Heart left ventricle (tissue), 16 donors: ENCODE measurements around the gene LLPH. TPM values are rescaled to one million over a fixed set of nuclear protein-coding genes. Genes with fewer than 3 reads are reported as not detected.

Source experiments
- ATAC-seq, 4 donors: fragments of 200-7000 bp; cut with Tn5 transposase; one replicate each; pipeline ENCODE4 v1.9.1; 2020 to 2022; ENCODE audit warnings: moderate library complexity in 4 of 4, mild to moderate bottlenecking in 3 of 4, moderate number of reproducible peaks in 1 of 4
- DNase-seq, 5 donors: peaks; one replicate each; pipeline ENCODE4 v3.0.0-alpha.2; 2020
- H3K27ac ChIP-seq, 12 donors: fragments of 200-600 bp; sonication (generic) in 4 of 12; one replicate each; pipeline versions ENCODE4 v1.5.0 to v1.8.0; 2016 to 2022; ENCODE audit warnings: mild to moderate bottlenecking in 2 of 12
- H3K27me3 ChIP-seq, 9 donors: fragments of 200-600 bp; sonication (generic) in 2 of 9; one replicate each; pipeline versions ENCODE4 v1.5.1 to v1.8.0; 2016 to 2022; ENCODE audit warnings: mild to moderate bottlenecking in 3 of 9
- H3K36me3 ChIP-seq, 9 donors: fragments of 200-600 bp; sonication (generic) in 2 of 9; one replicate each; pipeline versions ENCODE4 v1.5.0 to v1.8.0; 2018 to 2022; ENCODE audit warnings: mild to moderate bottlenecking in 2 of 9
- H3K4me1 ChIP-seq, 12 donors: fragments of 200-600 bp; sonication (generic) in 4 of 12; one replicate each; pipeline versions ENCODE4 v1.5.0 to v1.8.0; 2016 to 2022; ENCODE audit warnings: mild to moderate bottlenecking in 3 of 12
- H3K4me3 ChIP-seq, 12 donors: fragments of 200-600 bp; sonication (generic) in 4 of 12; one replicate each; pipeline versions ENCODE4 v1.5.0 to v1.8.0; 2017 to 2022; ENCODE audit warnings: mild to moderate bottlenecking in 9 of 12, moderate library complexity in 4 of 12
- H3K9me3 ChIP-seq, 12 donors: fragments of 200-600 bp; sonication (generic) in 4 of 12; one replicate each; pipeline versions ENCODE4 v1.5.0 to v1.8.0; 2016 to 2022; ENCODE audit warnings: mild to moderate bottlenecking in 1 of 12
- CTCF ChIP-seq, 12 donors: fragments of 200-600 bp; sonication (generic) in 4 of 12; IDR thresholded peaks; one replicate each; pipeline versions ENCODE4 v1.5.0 to v1.8.0; 2018 to 2022; ENCODE audit warnings: antibody characterized with exemption in 12 of 12, mild to moderate bottlenecking in 5 of 12
- POLR2A ChIP-seq, 2 donors: fragments of 450-650 bp; IDR thresholded peaks; one replicate each; pipeline ENCODE4 v1.6.1; 2017; ENCODE audit warnings: antibody characterized with exemption in 2 of 2, mild to moderate bottlenecking in 2 of 2, moderate library complexity in 2 of 2
- WGBS, 4 donors: extraction: QIAGEN DNeasy Blood & Tissue Kit in 2 of 4; methylation state at CpG; one replicate each; pipeline versions ENCODE4 v1.1.5 to v1.1.7; 2013 to 2018; 5-methylcytosine and 5-hydroxymethylcytosine counted together
- intact Hi-C, 10 donors: fragments of 100-400 bp; cut with DNase I; formaldehyde crosslinking; loops; one replicate each; pipeline versions ENCODE4 v1.11.1 to v1.14.2; 2022
- polyA plus RNA-seq, 2 donors: library from polyadenylated mRNA; stranded (reverse); fragments of 200-250 nt; gene quantifications; one replicate each; pipeline ENCODE4 v1.2.3, GENCODE V29; 2013
- total RNA-seq, 9 donors: library from RNA; depleted of rRNA in 2 of 9; stranded (reverse); fragments of >200 nt in 2 of 9; fragmentation: NEBNext Ultra II Directional in 3 of 9; extraction: Animal tissue kit (Norgen Biotek cat#: 25700) in 3 of 9; gene quantifications; one replicate each; pipeline versions ENCODE4 v1.1.0 to v1.2.4, GENCODE V29; 2016 to 2023
- donor health status: ischemic (EF 13 %, LVEDD 7.1; RV severe dilation, severe dysfunction).
- donor health status: healthy with polysubstance abuse.
- donor health status: DM: no; HTN: yes; CAD: no.
- donor health status: DM: no; HTN: no; CAD: no.
- donor health status: ischemic (EF 25% LVEDD 6.9; RV normal size, moderate dysfunction).
- donor health status: ischemic (EF 25% LVEDD 5.7; RV mildly dilated, moderate dysfunction).
- donor health status: healthy.
- donor health status: DM: yes; HTN: yes; CAD: no.
- donor health status: ischemic (EF 35%, LVEDD 5.7; RV mildly dilated, moderate dysfunction).
- donor health status: nonischemic (EF 11% LVEDD 7.7; RV severe dilation, severe dysfunction).
- donor health status: DM: yes; HTN: yes; CAD: no.
- donor health status: PGD.
- donor health status: ischemic (EF 29% LVEDD 5.4; RV normal size, mild dysfunction).
- donor health status: nonischemic (EF 23%, LVEDD 6.1; RV moderate dilation, normal function).

LLPH gene
- total and polyA plus RNA-seq, 11 donors, result 5.0 to 49.1 (median 18.3) TPM

DNA sequence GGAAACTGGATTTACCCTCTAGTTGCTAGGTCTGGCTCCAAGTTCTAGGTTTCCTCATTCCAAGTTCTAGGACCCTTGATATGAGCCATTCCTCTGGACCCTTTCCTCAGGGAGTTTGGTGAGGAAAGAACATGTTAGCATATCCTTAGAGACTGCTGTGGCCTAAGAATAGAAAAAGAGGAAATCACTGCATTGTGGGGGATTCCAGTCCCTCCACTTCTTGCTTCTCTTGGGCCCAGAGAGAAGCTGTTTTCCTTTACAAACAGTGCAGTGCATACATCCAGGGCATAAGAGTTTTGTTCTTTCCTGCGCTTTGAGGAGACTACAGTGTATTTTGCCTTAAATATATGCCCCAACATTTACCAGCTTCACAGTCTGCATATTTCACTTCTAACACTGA, 59.0 kb downstream of the LLPH start:
- H3K27ac ChIP-seq, result peak overlapping the region in 1 of 12 donors; percentile 15
- H3K36me3 ChIP-seq, result no peaks in the 10 kb centered on the region
- 80 to 93% (median 85%) methylated on average over 1 of the region's 1 CpG for WGBS, 4 donors
- no peak for TF ChIP-seq POLR2A (IDR thresholded peaks at IDR 0.05)
- ATAC-seq (no peak), DNase-seq (no peak)
- no peaks in the 10 kb centered on the region for H3K9me3 ChIP-seq
- H3K4me1 ChIP-seq, result peaks cover 0 to 20% (median 0%) of the 10 kb centered on the region in 12 donors
- H3K4me3 ChIP-seq, result no peak overlapping the region
- intact Hi-C loops, result no loop called here
- no peaks in the 10 kb centered on the region for H3K27me3 ChIP-seq

GRCh38 chr12:66070378-66071120, 60.0 kb downstream of the LLPH start:
- ATAC-seq (no peak), DNase-seq (no peak)
- Histone ChIP-seq H3K4me3 (no peak overlapping the region), H3K27ac (no peak overlapping the region), H3K36me3 (no peaks in the 10 kb centered on the region), H3K4me1 (peaks cover 0 to 20% (median 0%) of the 10 kb centered on the region in 12 donors), H3K27me3 (no peaks in the 10 kb centered on the region), H3K9me3 (no peaks in the 10 kb centered on the region)
- 87 to 91% (median 88%) methylated on average over 9 of the region's 9 CpGs for WGBS, 4 donors
- intact Hi-C loops, result no loop called here
- TF ChIP-seq POLR2A (IDR thresholded peaks at IDR 0.05) (no peak), CTCF (IDR thresholded peaks at IDR 0.05) (no peak)

- Histone ChIP-seq H3K4me1 (peaks cover 0 to 12% (median 0%) of the 10 kb centered on the region in 12 donors), H3K27ac (no peak overlapping the region), H3K27me3 (peaks cover 0 to 7% (median 0%) of the 10 kb centered on the region in 9 donors), H3K36me3 (no peaks in the 10 kb centered on the region), H3K4me3 (no peak overlapping the region), H3K9me3 (no peaks in the 10 kb centered on the region)
- TF ChIP-seq CTCF (IDR thresholded peaks at IDR 0.05), result no peak
- DNase-seq (no peak), ATAC-seq (no peak)
- 60 to 66% (median 64%) methylated on average over 3 of the region's 3 CpGs for WGBS, 4 donors
- intact Hi-C loops, result no loop called here
Observed at GRCh38 chr12:66066929-66067523, 63.5 kb downstream of the LLPH start.

Other genes with a start within 250 kb of the LLPH start
- 100 to 1,000 TPM in 1 of 9 donors, 10 to 100 TPM in 8; 52.2 to 131 (median 85.3) TPM for gene TMBIM4, start 39.2 kb upstream of the LLPH start, total RNA-seq
- 100 to 1,000 TPM in 1 of 2 donors, 10 to 100 TPM in 1; 91.2 to 129 TPM for gene TMBIM4, start 39.2 kb upstream of the LLPH start, polyA plus RNA-seq
- 10 to 100 TPM in 1 of 9 donors, 1 to 10 TPM in 8; 3.0 to 11.4 (median 5.7) TPM for gene IRAK3, start 58.5 kb upstream of the LLPH start, total RNA-seq
- 1 to 10 TPM; 2.2 to 3.6 TPM for gene IRAK3, start 58.5 kb upstream of the LLPH start, polyA plus RNA-seq
- 1 to 10 TPM in 5 of 9 donors, under 1 TPM in 4; 0.32 to 4.3 (median 1.1) TPM for gene HELB, start 171.7 kb upstream of the LLPH start, total RNA-seq
- under 1 TPM; 0.35 to 0.38 TPM for gene HELB, start 171.7 kb upstream of the LLPH start, polyA plus RNA-seq